ENCODE data around the gene BCAS4.
"Not testable (repeated sequence)": the region's sequence is repeated elsewhere in the genome, so short reads cannot be mapped to it uniquely, and the experiment has no call there.

Gene BCAS4, protein sequence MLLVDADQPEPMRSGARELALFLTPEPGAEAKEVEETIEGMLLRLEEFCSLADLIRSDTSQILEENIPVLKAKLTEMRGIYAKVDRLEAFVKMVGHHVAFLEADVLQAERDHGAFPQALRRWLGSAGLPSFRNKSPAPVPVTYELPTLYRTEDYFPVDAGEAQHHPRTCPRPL

DNA sequence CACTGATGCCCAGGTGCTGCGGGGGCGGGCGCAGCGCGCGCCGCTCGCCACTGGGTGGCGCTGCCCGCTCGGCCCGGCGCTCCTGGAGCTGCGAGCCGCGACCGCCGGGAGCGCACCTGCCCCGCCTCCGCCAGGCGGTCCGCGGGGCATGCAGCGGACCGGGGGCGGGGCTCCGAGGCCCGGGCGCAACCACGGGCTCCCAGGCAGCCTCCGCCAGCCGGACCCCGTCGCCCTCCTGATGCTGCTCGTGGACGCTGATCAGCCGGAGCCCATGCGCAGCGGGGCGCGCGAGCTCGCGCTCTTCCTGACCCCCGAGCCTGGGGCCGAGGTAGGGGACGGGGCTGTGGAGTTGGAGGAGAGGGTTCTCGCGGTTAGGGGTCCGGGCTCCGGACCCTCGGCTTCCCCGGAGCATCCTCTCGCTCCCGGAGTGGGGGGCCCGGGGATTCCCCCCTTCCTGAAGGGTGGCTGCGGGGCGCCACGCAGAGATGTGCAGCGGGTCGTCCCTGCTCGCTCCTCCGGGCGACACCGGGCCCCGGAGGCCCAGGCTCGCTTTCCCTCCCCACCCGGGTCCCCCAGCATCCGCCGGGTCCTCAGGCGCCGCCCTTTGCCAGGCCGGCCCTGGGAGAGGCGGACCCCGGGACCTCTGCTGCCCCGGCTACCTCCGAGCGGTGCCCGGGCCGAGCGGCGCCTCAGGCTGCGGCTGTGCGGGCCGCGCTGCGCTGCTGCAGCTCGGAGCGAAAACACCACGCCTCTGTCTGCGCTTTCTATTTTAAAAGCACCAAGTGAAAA is at the start of gene BCAS4:
Gene BCAS4 (plus strand): TSS at position 216 of the 789 bp plus-strand sequence. CDS start 23 bp downstream, at position 239.
- peak; percentile 88 for DNase-seq (ENCODE audit: low spot score)

DNA sequence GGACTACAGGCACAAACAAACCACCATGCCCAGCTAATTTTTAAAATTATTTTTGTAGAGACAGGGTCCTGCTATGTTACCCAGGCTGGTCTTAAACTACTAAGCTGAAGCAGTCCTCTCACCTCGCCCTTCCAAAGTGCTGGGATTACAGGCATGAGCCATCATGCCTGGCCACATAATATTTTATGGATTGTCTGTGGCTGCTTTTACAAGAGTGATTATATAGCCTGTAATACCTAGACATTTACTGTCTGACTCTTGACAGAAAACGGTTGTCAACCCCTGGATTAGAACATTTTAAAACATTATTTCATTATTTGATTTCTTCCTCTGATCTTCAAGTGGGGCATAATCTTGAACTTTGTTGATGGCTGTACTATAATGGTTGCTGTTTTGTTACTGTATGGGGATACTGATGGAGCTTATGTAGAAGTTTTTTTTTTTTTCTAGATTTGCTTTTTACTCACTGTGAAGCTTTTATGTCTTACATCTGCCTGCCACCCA is 49.2 kb upstream of the BCAS4 start:
- DNase-seq (ENCODE audit: low spot score), result no peak

DNA sequence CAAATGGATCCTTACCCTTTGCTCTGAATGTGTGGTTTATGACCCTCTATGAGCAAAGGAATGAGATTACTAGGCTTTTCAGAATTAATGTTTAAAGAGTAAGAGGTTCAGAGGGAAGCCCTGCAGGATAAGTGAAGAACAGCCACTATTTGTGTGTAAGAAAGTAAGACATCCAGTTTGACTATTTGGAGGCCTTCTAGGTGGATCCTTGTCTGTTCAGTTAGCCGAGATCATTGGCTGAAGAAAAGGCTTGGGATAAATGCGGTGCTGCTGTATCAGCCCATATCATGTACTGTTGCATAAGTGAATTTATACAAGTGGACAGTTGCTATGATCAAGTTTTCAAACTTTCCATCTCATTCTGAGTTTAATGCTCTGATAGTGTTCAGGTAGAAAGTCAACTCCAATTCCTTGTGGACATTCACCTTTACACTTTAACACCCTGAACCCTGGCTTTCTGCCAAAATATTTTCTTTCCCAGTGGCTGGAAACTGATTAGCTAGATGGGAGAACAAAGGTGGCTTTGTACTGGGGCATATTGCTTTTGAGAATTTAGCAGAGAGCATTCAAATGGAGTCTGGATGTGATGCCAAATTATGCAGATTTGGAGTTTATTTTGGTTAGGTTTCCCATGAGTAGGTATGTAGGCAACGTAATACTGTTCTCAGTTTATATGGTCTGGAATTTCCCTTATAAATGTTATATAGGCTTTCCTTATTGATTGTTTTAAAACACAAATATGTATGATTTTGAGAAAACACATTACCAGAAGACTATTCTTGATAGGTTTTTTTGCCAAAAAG is 48.5 kb upstream of the BCAS4 start:
- DNase-seq (ENCODE audit: low spot score), result no peak

DNA sequence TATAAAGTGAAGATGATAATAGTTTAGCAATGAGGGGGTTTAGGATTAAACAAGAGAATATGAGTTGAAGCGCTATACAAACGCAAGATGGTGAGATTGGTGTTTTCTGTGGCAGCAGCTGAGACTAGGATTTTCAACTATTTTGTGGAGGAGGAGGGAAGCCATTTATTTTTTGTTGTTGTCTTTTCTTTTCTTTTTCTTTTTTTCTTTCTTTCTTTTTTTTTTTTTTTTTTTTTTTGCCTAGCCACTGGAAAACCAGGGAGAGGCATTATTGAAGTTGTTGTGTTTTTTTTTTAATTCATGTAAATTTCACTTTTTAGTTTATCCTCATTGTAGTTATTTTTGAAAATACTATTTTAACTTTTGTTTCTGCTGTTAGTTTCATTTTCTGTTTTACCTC is 47.6 kb upstream of the BCAS4 start:
- no peak for DNase-seq (ENCODE audit: low spot score)

DNA sequence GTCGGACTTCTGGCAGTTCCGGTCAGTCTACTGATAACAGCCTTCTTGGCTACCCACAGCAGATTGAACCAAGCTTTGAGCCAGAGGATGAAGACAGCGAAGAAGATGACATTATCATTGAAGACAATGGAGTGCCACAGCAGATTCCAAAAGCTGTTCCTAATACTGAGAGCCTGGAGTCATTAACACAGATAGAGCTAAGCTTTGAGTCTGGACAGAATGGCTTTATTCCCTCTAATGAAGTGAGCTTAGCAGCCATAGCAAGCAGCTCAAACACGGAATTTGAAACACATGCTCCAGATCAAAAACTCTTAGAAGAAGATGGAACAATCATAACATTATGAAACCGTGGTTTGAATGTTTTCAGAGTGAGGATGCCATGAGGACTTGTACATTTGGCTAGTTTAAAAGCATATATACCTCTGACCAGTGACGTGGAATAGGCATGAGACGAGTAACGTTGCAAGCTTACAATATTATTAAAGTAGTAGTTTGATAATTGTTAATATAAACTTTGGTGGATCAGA is 44.7 kb upstream of the BCAS4 start:
- DNase-seq (ENCODE audit: low spot score), result no peak

DNA sequence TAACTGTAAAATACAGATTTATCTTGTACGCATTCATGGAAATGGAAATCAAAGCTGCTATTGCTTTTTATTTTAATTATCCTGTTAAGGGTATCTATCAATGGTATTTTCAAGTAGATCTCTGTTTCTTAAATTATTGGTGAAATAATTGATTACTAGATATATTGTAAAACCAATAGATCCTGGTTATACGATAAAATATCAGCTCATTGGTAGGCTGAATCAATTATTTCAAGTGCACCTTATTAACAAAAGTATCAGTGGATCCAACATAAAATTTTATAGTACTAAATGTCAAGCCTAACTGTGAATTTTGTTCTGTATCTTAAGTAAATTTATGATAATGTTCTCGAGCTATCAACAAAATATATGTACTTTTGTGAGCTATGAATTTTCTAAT is 41.7 kb upstream of the BCAS4 start:
- no peak for DNase-seq (ENCODE audit: low spot score)

DNA sequence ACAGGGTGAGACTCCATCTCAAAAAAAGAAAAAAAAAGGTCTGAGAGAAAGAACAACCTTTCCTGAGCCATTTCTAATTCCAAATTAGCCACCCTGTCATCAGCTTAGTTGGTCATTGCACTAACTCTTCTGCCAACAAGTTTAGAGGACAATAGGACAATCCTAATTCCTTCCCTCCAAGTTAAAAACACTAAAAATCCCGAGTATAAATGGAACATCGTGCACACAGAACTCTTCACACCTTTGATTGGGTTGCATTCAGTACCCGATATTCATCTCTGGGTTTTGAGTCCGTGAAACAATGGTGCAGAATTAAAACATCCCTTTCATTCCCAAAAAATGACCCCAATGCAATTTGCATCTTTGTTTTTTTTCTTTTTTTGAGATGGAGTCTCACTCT is 40.4 kb upstream of the BCAS4 start:
- DNase-seq (ENCODE audit: low spot score), result no peak

DNA sequence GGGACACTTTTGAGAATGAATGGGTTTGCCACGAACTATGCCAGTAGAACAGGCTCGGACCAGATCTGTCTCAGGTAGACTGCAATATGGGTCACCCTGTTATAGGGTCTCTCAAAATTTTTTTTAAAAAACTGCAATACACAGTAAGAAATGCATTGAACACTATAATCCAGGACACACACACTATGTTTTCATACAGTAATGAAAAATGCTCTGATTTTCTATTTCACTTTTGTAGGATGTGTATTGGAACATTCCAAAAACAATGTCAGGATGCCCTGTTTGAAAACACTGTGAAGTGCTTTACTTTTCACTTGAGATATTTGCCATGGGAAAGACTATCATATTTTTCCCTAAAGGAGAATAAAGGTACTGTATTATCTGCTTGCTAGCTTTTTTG is 38.4 kb upstream of the BCAS4 start:
- DNase-seq (ENCODE audit: low spot score), result no peak

DNA sequence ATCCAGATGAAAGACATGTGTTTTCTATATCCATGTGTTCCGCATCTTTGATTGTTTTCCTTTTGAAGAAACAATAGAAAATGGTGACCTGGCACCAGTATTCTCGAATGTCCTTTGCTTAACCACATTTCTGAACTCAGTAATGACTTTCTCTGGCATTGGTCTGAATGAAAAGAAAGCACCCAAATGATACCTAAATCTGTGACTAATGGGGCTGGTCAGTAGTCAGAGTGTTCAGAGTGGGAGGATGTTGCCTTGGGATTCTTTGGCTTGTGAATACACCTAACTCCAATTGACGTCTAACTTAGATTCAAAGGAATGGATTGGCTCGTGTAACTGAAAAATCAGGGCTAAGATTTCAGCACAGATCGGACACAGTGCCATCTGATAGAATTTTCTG is 36.4 kb upstream of the BCAS4 start:
- DNase-seq (ENCODE audit: low spot score), result no peak

DNA sequence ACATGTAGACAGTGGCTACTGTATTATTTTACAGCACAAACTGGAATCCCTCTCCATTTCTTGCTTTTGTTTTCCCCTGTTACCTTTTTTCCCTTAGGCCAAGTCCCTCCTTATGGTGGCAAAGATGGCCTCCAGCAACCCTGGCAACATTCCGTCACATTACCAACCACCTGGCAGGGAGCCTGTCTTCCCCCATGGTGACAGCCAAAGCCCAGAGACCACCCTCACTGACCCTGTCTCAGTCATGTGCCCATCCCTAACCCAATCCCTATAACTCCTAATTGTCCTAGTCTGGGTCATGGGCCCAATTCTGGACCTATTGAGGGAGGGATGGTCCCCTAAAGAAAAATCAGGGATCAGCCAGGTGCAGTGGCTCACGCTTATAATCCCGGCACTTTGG is 35.9 kb upstream of the BCAS4 start:
- no peak for DNase-seq (ENCODE audit: low spot score)

DNA sequence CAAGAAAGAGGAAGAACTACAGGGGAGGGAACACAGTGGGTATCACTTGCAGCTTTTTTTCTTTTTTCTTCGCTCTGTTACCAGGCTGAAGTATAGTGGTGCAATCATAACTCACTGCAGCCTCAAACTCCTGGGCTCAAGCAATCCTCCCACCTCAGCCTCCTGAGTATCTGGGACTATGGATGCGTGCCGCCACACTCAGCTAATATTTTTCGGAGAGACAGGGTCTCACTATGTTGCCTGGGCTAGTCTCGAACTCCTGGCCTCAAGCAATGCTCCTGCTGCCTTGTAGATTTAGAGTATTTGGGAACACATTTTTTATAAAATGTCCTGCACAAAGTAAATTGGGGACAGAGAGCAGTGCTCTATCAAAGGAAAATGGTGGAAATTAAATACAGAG is 35.2 kb upstream of the BCAS4 start:
- DNase-seq (ENCODE audit: low spot score), result no peak

DNA sequence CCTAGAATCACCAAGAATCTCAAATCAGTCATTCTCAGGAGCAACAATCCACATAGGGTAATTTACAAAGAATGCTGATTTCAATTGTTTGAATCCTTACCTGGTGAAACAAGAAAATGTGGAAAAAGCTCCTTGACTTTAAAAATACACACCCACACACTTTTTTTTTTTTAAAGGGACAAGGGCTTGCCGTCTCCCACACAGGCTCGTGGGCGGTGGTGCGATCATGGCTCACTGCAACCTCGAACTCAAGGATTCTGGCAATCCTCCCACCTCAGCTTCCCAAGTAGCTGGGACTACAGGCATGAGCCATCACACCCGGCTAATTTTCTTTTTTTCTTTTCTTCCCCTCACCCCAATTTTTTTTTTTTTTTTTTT is 32.8 kb upstream of the BCAS4 start:
- DNase-seq (ENCODE audit: low spot score), result no peak

DNA sequence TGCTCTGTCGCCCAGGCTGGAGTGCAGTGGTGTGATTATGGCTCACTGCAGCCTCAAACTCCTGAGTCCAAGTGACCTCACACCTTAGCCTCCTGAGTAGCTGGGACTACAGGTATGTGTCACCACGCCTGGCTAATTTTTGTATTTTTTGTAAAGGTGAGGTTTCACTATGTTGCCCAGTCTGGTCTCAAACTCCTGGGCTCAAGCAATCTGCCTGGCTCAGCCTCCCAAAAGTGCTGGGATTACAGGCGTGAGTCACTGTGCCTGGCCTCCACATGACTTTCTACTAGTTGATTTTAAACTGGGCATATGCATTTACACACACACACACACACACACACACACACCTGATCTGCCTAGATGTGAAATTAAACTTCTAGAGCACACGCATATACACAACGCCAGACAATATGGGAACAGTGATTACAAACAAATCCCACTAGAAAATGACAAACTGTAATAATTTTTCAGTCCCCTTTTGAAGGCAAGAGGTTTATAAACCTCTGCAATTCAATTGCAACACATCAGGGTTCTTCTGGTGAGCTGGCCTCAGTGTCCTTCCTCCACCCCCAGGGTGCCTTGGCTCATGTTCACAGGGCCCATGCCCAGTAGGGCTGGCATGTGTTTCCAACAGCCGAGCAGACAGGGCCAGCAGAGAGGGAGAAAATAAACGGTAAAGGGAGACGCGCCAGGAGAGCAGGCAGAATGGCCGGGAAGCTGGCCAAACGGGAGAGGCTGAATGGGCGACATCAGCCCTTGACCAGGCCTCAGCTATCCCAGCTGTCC is 32.2 kb upstream of the BCAS4 start:
- DNase-seq (ENCODE audit: low spot score), result no peak

DNA sequence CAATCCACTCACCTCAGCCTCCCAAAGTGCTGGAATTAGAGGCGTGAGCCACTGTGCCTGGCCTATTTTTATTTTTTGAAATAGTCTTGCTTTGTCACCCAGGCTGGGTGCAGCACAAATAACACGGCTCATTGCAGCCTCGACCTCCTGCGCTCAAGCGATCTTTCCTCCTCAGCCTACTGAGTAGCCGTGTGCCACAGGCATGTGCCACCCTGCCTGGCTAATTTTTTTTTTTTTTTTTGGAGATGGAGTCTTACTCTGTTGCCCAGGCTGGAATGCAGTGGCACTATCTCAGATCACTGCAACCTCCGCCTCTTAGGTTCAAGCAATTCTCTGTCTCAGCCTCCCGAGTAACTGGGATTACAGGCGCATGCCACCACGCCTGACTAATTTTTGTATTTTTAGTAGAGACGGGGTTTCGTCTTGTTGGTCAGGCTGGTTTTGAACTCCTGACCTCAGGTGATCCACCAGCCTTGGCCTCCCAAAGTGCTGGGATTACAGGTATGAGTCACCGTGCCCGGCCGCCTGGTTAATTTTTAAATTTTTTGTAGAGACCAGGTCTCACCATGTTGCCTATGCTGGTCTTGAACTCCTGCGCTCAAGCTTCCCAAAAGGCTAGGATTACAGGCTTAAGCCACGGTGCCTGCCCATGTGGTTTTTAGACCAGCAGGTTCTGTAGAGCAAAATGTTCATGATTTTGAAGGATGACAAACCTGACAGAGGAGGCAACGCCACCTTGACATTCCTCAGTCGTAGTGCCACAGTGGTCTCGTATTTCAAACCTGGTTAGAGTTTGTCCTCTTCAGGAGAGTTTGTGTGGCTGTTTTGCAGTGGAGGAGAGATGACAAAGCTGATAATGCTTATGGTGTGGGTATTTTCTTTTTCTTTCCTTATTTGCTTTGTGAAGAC is 31.1 kb upstream of the BCAS4 start:
- not testable (repeated sequence) for DNase-seq (ENCODE audit: low spot score)

DNA sequence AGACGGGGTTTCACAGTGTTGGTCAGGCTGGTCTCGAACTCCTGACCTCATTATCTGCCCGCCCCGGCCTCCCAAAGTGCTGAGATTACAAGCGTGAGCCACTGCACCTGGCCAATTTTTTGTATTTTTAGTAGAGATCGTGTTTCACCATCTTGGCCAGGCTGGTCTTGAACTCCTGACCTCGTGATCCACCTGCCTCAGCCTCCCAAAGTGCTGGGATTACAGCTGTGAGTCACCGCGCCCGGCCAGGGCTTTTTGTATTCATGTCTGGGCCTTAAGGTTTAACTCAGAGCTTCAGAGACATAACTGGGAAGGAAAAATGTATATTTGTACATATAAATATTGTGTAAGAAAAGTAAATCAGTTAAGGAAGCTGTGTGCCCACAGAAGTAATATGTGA is 29.6 kb upstream of the BCAS4 start:
- DNase-seq (ENCODE audit: low spot score), result not testable (repeated sequence)

DNA sequence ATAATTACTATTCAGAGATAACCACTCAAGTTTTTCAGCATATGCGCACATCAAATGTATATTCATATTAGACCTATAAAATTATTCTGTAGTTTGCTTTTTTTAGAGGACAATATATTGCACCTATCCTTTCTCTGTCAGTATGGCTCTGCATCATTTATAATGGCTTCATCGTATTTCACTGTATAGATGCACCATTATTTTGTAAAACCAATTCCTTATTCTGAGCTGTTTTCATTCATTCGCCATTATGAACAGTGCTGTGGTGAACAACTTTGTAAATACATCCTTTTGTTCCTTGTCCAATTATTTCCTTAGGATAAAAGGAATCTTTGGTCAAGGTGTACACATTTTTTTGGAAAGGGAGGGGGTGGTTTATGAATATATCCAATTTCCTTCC is 29.2 kb upstream of the BCAS4 start:
- DNase-seq (ENCODE audit: low spot score), result no peak

DNA sequence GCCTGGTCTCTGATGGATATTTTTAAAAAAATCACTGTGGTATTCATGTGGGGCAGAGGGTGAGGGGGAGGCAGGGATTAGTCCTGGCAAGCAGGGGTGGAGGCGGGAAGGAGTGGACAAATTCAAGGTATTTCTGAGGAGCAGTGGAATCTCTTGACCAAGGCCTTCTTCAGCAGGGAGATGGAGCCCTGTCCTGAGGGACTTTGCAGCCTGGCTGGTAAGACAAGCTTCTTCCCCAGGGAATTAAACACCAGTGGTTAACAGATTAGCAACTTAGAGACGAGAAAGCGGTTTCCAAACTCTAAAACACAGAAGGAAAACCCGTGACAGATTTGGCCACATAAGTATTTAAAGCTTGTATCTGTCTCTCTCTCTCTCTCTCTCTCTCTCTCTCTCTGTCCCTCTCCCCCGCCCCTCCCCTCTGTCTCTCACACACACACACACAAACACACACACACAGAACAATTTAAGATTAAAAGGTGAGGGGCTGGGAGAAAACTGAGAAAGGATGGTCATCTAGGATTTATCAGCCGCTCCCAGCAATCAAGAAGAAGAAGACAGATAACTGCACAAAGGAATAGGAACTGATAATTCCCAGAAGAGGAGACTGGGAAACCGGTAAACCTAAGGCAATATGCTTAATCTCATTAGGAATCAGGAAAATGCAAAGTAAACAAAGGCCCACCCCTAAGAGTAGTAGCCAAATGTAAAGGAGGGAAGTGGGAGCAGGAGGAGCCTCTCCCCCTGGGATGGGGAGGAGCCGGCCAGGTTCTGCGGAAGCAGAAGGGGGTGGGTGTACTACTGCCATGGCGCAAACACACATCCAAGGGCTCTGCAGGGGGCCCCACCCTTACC is 27.7 kb upstream of the BCAS4 start:
- not testable (repeated sequence) for DNase-seq (ENCODE audit: low spot score)

DNA sequence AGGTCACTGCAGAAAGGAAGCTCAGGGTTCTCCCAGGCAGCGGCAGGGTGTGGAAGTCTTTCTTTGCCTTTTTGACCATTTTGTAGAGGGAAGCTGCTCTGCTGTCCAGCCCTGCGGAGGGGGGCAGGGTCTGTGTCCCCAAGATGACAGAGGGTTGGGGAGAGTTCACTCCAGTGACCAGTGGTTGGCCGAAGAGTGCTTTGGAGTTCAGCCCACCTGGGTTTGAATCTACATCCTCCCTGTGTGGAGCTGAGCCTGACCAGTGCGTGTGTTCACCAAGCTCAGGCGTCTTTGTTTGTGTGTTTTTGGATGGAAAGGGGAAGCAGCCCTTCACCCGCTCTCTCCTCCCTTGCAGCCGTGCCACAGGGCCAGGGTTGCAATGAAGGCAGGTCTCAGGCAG is 25.9 kb upstream of the BCAS4 start:
- DNase-seq (ENCODE audit: low spot score), result not testable (repeated sequence)

DNA sequence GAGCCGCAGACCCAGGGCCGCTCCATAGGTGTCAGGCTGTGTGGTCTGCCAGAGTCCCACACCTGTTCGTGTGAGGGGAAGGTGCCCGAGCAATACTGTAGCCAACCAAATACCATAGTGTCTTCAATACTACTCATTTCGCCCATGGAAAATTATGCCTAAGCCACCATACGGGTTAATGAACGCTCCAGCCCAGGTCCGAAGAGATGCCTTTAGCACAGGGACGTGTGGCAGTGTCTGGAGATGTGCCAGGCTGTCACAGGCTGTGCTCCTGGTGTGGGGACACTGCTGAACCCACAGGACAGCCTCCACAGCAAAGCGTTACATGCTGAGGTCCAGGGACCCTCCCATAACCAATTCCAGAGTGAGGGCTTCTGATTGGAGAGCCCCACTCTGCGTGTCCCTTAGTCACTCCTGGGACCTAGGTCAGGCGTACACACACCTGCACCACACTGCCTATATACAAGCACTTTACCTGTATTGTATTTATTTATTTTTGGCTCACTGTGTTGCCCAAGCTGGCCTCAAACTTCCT is 25.2 kb upstream of the BCAS4 start:
- DNase-seq (ENCODE audit: low spot score), result not testable (repeated sequence)
